Mesenchymal stem cell (in vitro differentiated cells and primary cell): Measurements from ENCODE around the gene HRNR.

ENCODE experiments used
- DNase-seq: peaks from one replicate; pipeline ENCODE4 v3.0.0-alpha.2; 2013
- H2AFZ ChIP-seq: one replicate; pipeline ENCODE4 v1.6.1; 2013; ENCODE audit warnings: low read depth, mild to moderate bottlenecking, control low read depth, inconsistent platforms, low read length, moderate library complexity
- H2AK5ac ChIP-seq: 2 replicates; pipeline ENCODE4 v1.6.1; 2013; ENCODE audit warnings: low read length, moderate library complexity, mild to moderate bottlenecking, inconsistent platforms; ENCODE audit not compliant: severe bottlenecking
- H2BK120ac ChIP-seq: one replicate; pipeline ENCODE4 v1.6.1; 2013; ENCODE audit warnings: low read depth, mild to moderate bottlenecking, inconsistent platforms, low read length, moderate library complexity
- H2BK12ac ChIP-seq, 2 experiments: one replicate each; pipeline ENCODE4 v1.6.1; 2013; ENCODE audit warnings: inconsistent platforms in 2 of 2, low read length in 2 of 2, mild to moderate bottlenecking in 2 of 2, moderate library complexity in 2 of 2, control low read depth in 1 of 2
- H2BK15ac ChIP-seq: one replicate; pipeline ENCODE4 v1.6.1; 2013; ENCODE audit warnings: mild to moderate bottlenecking, low read depth, inconsistent platforms; ENCODE audit not compliant: poor library complexity, severe bottlenecking
- H2BK5ac ChIP-seq: 2 replicates; pipeline ENCODE4 v1.6.1; 2013; ENCODE audit warnings: low read depth, mild to moderate bottlenecking, low read length, control low read depth, inconsistent platforms; ENCODE audit not compliant: poor library complexity, severe bottlenecking
- H3K14ac ChIP-seq, 2 experiments: one replicate each; pipeline ENCODE4 v1.6.1; 2013; ENCODE audit warnings: inconsistent platforms in 2 of 2, low read length in 2 of 2, control low read depth in 1 of 2, mild to moderate bottlenecking in 1 of 2, moderate library complexity in 1 of 2
- H3K18ac ChIP-seq, 2 experiments: one replicate each; pipeline ENCODE4 v1.6.1; 2013; ENCODE audit warnings: inconsistent platforms in 2 of 2, low read length in 2 of 2, control low read depth in 1 of 2, low read depth in 1 of 2, mild to moderate bottlenecking in 1 of 2
- H3K23ac ChIP-seq, 2 experiments: one replicate each; pipeline ENCODE4 v1.6.1; 2013; ENCODE audit warnings: inconsistent platforms in 2 of 2, low read length in 2 of 2, mild to moderate bottlenecking in 2 of 2, moderate library complexity in 2 of 2, control low read depth in 1 of 2
- H3K27ac ChIP-seq: 2 replicates; pipeline ENCODE4 v1.5.1; 2013; ENCODE audit warnings: mild to moderate bottlenecking, moderate library complexity, low read length, control low read depth, inconsistent platforms; ENCODE audit not compliant: poor library complexity, severe bottlenecking
- H3K27me3 ChIP-seq, 2 experiments: 2 replicates each; pipeline versions ENCODE4 v1.6.1 to v1.7.0; 2013; ENCODE audit warnings: low read length in 2 of 2, mild to moderate bottlenecking in 2 of 2, moderate library complexity in 2 of 2, control low read depth in 1 of 2, inconsistent platforms in 1 of 2; ENCODE audit not compliant: control insufficient read depth in 1 of 2, insufficient read depth in 1 of 2
- H3K36me3 ChIP-seq, 2 experiments: 2 replicates each; pipeline versions ENCODE4 v1.6.1 to v1.7.0; 2013; ENCODE audit warnings: low read length in 2 of 2, control low read depth in 1 of 2, inconsistent platforms in 1 of 2, low read depth in 1 of 2, mild to moderate bottlenecking in 1 of 2; ENCODE audit not compliant: insufficient read depth in 2 of 2, control insufficient read depth in 1 of 2
- H3K4ac ChIP-seq, 2 experiments: one replicate each; pipeline ENCODE4 v1.6.1; 2013; ENCODE audit warnings: inconsistent platforms in 2 of 2, low read length in 2 of 2, mild to moderate bottlenecking in 2 of 2, moderate library complexity in 2 of 2, control low read depth in 1 of 2, low read depth in 1 of 2
- H3K4me1 ChIP-seq: 2 replicates; pipeline ENCODE4 v1.6.1; 2013; ENCODE audit warnings: low read depth, low read length, control low read depth; ENCODE audit not compliant: control insufficient read depth, insufficient read depth
- H3K4me2 ChIP-seq: 2 replicates; pipeline ENCODE4 v1.6.1; 2013; ENCODE audit warnings: low read length, mild to moderate bottlenecking, inconsistent platforms; ENCODE audit not compliant: poor library complexity, severe bottlenecking
- H3K4me3 ChIP-seq, 2 experiments: 2 replicates each; pipeline versions ENCODE4 v1.5.1 to v1.7.0; 2013; ENCODE audit warnings: low read length in 2 of 2, mild to moderate bottlenecking in 2 of 2, control low read depth in 1 of 2, low read depth in 1 of 2; ENCODE audit not compliant: insufficient read depth in 1 of 2
- H3K79me1 ChIP-seq: replicated peaks from 2 replicates; pipeline ENCODE4 v1.6.1; 2013; ENCODE audit warnings: mild to moderate bottlenecking, control low read depth, low read length, inconsistent platforms; ENCODE audit not compliant: poor library complexity, severe bottlenecking
- H3K9ac ChIP-seq: 2 replicates; pipeline ENCODE4 v1.7.0; 2013; ENCODE audit warnings: mild to moderate bottlenecking, low read length, moderate library complexity
- H3K9me3 ChIP-seq: 2 replicates; pipeline ENCODE4 v1.7.0; 2013; ENCODE audit warnings: mild to moderate bottlenecking, low read length; ENCODE audit not compliant: control insufficient read depth
- H4K8ac ChIP-seq: one replicate; pipeline ENCODE4 v1.6.1; 2013; ENCODE audit warnings: inconsistent platforms, mild to moderate bottlenecking, low read length, moderate library complexity
- H4K91ac ChIP-seq: one replicate; pipeline ENCODE4 v1.6.1; 2013; ENCODE audit warnings: mild to moderate bottlenecking, low read length, inconsistent platforms
- WGBS: methylation state at CpG from one replicate; pipeline ENCODE4 v1.1.7; 2013; ENCODE audit warnings: mixed read lengths; 5-methylcytosine and 5-hydroxymethylcytosine counted together

The HRNR gene

DNA sequence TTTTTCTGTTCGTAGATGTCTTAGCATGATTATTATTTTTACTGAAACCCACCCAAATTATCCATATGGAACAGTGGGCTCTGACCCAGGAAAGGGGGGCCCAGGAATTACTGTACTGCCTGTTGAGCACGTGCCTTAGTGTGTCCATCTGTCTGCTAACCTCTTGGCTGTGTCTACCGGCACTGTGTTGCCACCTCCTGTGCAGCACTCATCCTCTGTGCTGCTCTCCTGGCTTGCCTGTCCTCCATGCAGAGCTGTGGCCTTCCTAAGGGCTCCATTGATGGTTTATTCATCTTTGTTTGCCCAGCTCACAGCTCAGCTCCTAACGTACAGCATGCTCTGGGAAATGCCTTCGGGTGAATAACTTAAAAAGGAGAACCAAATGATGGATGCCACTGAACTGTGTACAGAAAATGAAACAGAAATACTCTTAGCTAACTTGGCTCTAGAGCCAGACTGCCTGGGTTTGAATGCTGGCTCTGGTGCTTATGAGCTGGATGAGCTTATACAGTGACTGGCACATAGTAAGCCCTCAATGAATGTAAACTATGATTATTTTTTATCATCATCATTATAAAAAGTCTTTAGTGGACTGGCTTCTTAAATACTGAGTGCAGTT is 53.6 kb downstream of the HRNR start:
- Histone ChIP-seq H3K4me1 (peaks cover 9% of the 10 kb centered on the region), H3K36me3 (no peaks in the 10 kb centered on the region), H4K8ac (no peak overlapping the region), H3K4ac (no peak overlapping the region), H4K91ac (no peak overlapping the region), H2AK5ac (peak overlapping the region; percentile 14), H3K9ac (no peak overlapping the region), H2BK120ac (no peak overlapping the region), H3K4me3 (no peak overlapping the region), H3K27ac (no peak overlapping the region), H2AFZ (no peak overlapping the region), H3K23ac (no peak overlapping the region), H3K14ac (no peak overlapping the region), H3K4me2 (no peak overlapping the region), H3K18ac (no peak overlapping the region), H3K9me3 (no peaks in the 10 kb centered on the region), H2BK12ac (no peak overlapping the region), H2BK15ac (no peak overlapping the region), H2BK5ac (no peak overlapping the region), H3K27me3 (peaks cover 30 to 43% of the 10 kb centered on the region in 2 experiments), H3K79me1 (no peaks in the 10 kb centered on the region)
- no peak for DNase-seq
- 53% methylated on average over 5 of the region's 5 CpGs for WGBS

GRCh38 chr1:152169366-152170025 is 54.5 kb downstream of the HRNR start:
- Histone ChIP-seq H4K8ac (no peak overlapping the region), H2BK15ac (no peak overlapping the region), H3K9me3 (no peaks in the 10 kb centered on the region), H2AK5ac (peak overlapping the region; percentile 37), H3K27me3 (peaks cover 30 to 47% of the 10 kb centered on the region in 2 experiments), H3K27ac (no peak overlapping the region), H2BK5ac (no peak overlapping the region), H3K18ac (no peak overlapping the region), H3K4me1 (peaks cover 9% of the 10 kb centered on the region), H2BK120ac (no peak overlapping the region), H3K23ac (no peak overlapping the region), H3K36me3 (no peaks in the 10 kb centered on the region), H4K91ac (no peak overlapping the region), H3K4me3 (no peak overlapping the region), H2AFZ (no peak overlapping the region), H3K79me1 (no peaks in the 10 kb centered on the region), H3K9ac (no peak overlapping the region), H2BK12ac (no peak overlapping the region), H3K4ac (no peak overlapping the region), H3K4me2 (no peak overlapping the region), H3K14ac (no peak overlapping the region)
- DNase-seq = no peak
- 56% methylated on average over 3 of the region's 4 CpGs for WGBS

DNA sequence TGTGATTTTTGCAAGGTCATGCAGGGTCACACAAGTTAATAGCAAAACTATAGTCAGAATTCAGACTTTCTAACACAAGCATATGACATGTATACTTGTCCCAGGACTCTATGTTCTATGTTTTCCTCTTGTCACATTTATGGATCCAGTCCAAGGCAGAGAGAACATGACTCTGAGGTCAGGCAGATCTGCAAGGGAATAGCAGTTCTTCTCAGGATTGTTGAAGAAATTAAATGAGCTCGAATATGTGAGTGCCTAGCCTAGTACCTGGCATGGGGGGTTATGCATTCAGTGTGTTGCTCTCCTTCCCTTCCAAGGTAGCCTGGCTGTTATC is 55.5 kb downstream of the HRNR start:
- H3K36me3 ChIP-seq = no peaks in the 10 kb centered on the region
- no peak overlapping the region for H3K9ac ChIP-seq
- no peak overlapping the region for H3K18ac ChIP-seq
- WGBS = 21% methylated on average over 1 of the region's 1 CpG
- H4K91ac ChIP-seq = no peak overlapping the region
- H2BK120ac ChIP-seq = no peak overlapping the region
- no peak overlapping the region for H3K4ac ChIP-seq
- H2AFZ ChIP-seq = no peak overlapping the region
- H3K27ac ChIP-seq = peak overlapping the region; percentile 87
- H2BK12ac ChIP-seq = no peak overlapping the region
- H3K9me3 ChIP-seq = no peaks in the 10 kb centered on the region
- H3K4me2 ChIP-seq = no peak overlapping the region
- H2BK5ac ChIP-seq = no peak overlapping the region
- H3K4me3 ChIP-seq = no peak overlapping the region
- no peak overlapping the region for H3K14ac ChIP-seq
- peaks cover 20 to 39% of the 10 kb centered on the region in 2 experiments for H3K27me3 ChIP-seq
- peaks cover 10% of the 10 kb centered on the region for H3K4me1 ChIP-seq
- H3K23ac ChIP-seq = no peak overlapping the region
- no peak overlapping the region for H2BK15ac ChIP-seq
- no peak overlapping the region for H2AK5ac ChIP-seq
- no peaks in the 10 kb centered on the region for H3K79me1 ChIP-seq
- H4K8ac ChIP-seq = no peak overlapping the region
- DNase-seq = no peak

- H3K4ac ChIP-seq = no peak overlapping the region
- H3K79me1 ChIP-seq = no peaks in the 10 kb centered on the region
- H3K9ac ChIP-seq = peak overlapping the region; percentile 34
- no peak overlapping the region for H2BK120ac ChIP-seq
- peaks cover 15 to 34% of the 10 kb centered on the region in 2 experiments for H3K27me3 ChIP-seq
- peak overlapping the region; percentile 86 for H2AK5ac ChIP-seq
- no peak overlapping the region for H2BK15ac ChIP-seq
- no peaks in the 10 kb centered on the region for H3K36me3 ChIP-seq
- H2BK5ac ChIP-seq = peak overlapping the region; percentile 92
- H3K14ac ChIP-seq = no peak overlapping the region
- H4K91ac ChIP-seq = no peak overlapping the region
- H3K18ac ChIP-seq = no peak overlapping the region
- H3K23ac ChIP-seq = no peak overlapping the region
- WGBS = 23% methylated on average over 3 of the region's 3 CpGs
- H3K4me1 ChIP-seq = peaks cover 10% of the 10 kb centered on the region
- no peak overlapping the region for H2BK12ac ChIP-seq
- H3K9me3 ChIP-seq = no peaks in the 10 kb centered on the region
- no peak overlapping the region for H4K8ac ChIP-seq
- H3K27ac ChIP-seq = peak overlapping the region; percentile 87
- H3K4me2 ChIP-seq = peak overlapping the region; percentile 32
- DNase-seq = peak; percentile 30
- no peak overlapping the region for H3K4me3 ChIP-seq
- no peak overlapping the region for H2AFZ ChIP-seq
Measured at GRCh38 chr1:152167835-152168534, 56.0 kb downstream of the HRNR start.
